ENCODE measurements around the gene OR2S2. TPM values are rescaled to one million over a fixed set of nuclear protein-coding genes. Genes with fewer than 3 reads are reported as not detected.

The OR2S2 gene
- total and polyA plus RNA-seq, 12 donors = not detected

DNA sequence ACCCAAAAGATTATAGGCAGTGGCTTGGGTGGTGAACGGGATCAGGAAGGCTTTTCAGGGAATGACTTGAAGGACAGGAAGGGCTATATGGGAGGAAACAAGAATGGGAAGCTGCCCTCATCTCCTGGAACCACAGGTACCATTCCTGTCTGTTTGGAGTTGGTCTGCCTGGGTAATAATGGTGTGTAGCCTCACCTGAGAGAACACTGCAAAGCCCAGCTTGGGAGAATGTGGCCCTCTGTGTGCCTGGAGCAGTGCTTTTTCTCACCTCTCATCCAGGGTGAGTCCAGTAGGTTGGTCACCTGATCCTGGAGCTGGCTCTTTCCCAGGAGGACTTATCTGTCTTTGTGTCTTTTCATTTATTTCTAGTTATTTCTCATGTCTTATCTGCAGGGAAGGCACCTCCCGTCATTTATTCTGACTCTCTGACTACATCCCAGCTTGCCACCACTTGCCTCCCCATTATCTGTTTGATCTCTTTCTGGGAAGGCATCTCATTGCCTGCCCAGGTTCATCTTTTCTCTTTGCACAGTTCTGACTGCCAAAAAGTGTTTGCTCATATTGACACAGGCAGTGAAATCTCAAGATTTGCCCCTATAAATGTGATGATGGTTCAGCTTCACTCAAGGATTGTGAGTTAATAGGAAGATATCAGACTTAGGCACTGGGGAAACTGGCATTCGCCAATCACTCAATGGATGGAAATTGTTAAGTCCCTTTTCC, 22.5 kb upstream of the OR2S2 start:
- WGBS, 2 donors = 77 to 80% methylated on average over 3 of the region's 3 CpGs
- peaks cover 0 to 6% (median 4%) of the 10 kb centered on the region in 11 donors for H3K9me3 ChIP-seq
- no peak overlapping the region for H3K27ac ChIP-seq
- ATAC-seq (no peak), DNase-seq (no peak)
- TF ChIP-seq, protein P1, sequence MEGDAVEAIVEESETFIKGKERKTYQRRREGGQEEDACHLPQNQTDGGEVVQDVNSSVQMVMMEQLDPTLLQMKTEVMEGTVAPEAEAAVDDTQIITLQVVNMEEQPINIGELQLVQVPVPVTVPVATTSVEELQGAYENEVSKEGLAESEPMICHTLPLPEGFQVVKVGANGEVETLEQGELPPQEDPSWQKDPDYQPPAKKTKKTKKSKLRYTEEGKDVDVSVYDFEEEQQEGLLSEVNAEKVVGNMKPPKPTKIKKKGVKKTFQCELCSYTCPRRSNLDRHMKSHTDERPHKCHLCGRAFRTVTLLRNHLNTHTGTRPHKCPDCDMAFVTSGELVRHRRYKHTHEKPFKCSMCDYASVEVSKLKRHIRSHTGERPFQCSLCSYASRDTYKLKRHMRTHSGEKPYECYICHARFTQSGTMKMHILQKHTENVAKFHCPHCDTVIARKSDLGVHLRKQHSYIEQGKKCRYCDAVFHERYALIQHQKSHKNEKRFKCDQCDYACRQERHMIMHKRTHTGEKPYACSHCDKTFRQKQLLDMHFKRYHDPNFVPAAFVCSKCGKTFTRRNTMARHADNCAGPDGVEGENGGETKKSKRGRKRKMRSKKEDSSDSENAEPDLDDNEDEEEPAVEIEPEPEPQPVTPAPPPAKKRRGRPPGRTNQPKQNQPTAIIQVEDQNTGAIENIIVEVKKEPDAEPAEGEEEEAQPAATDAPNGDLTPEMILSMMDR (IDR thresholded peaks at IDR 0.05) = no peak
- no peaks in the 10 kb centered on the region for H3K36me3 ChIP-seq
- peaks cover 0 to 34% (median 0%) of the 10 kb centered on the region in 7 donors for H3K27me3 ChIP-seq
- H3K4me1 ChIP-seq = no peaks in the 10 kb centered on the region
- H3K4me3 ChIP-seq = no peak overlapping the region
- intact Hi-C loops (cut with DNase I) = loop anchor here in 1 of 10 donors (10.0 kb wide), 1 partner anchor 64 kb away; no protein-coding TSS in a partner anchor

- TF ChIP-seq, protein P1 (IDR thresholded peaks at IDR 0.05) = no peak
- 88% methylated on average over 6 of the region's 6 CpGs for WGBS, 2 donors
- intact Hi-C loops (cut with DNase I) = no loop called here
- H3K27ac ChIP-seq = no peak overlapping the region
- no peak for DNase-seq
- no peaks in the 10 kb centered on the region for H3K36me3 ChIP-seq
- H3K4me1 ChIP-seq = no peaks in the 10 kb centered on the region
- ATAC-seq = no peak
- peaks cover 0 to 20% (median 14%) of the 10 kb centered on the region in 11 donors for H3K9me3 ChIP-seq
- peaks cover 0 to 43% (median 0%) of the 10 kb centered on the region in 7 donors for H3K27me3 ChIP-seq
- H3K4me3 ChIP-seq = no peak overlapping the region
Measured at GRCh38 chr9:35978792-35979191, 20.8 kb upstream of the OR2S2 start.

DNA sequence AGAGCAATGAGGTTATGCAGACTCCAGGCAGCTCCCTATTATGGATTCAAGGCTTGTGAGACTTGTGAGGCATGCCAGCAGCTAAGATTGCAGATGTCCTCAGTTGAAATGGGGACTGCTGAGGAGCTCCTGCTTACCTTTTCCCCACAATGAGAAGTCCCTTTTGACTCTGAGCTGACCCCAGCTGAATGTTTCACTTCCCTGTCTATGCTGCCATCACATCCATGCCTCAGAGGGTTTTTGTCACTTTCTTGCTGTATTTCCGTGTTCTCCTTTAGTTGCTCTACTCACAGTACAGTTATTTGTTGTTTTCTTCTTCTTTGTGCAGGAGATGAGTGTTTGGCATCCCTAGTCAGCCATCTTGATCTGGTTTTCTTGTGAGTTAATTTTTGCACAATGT, 18.8 kb upstream of the OR2S2 start:
- Histone ChIP-seq H3K27ac (no peak overlapping the region), H3K27me3 (peaks cover 0 to 60% (median 0%) of the 10 kb centered on the region in 7 donors), H3K36me3 (no peaks in the 10 kb centered on the region), H3K4me3 (no peak overlapping the region), H3K9me3 (peaks cover 0 to 21% (median 14%) of the 10 kb centered on the region in 11 donors), H3K4me1 (peaks cover 0 to 4% (median 0%) of the 10 kb centered on the region in 9 donors)
- 90 to 100% methylated on average over 1 of the region's 1 CpG for WGBS, 2 donors
- intact Hi-C loops (cut with DNase I) = no loop called here
- TF ChIP-seq, protein P1 (IDR thresholded peaks at IDR 0.05) = no peak
- no peak for ATAC-seq
- DNase-seq = no peak

- WGBS, 2 donors = 95 to 100% methylated on average over 1 of the region's 1 CpG
- no peak overlapping the region for H3K27ac ChIP-seq
- H3K36me3 ChIP-seq = no peaks in the 10 kb centered on the region
- no peak overlapping the region for H3K4me3 ChIP-seq
- DNase-seq = no peak
- H3K27me3 ChIP-seq = peaks cover 0 to 66% (median 7%) of the 10 kb centered on the region in 7 donors
- no peak for ATAC-seq
- H3K9me3 ChIP-seq = peaks cover 0 to 21% (median 14%) of the 10 kb centered on the region in 11 donors
- intact Hi-C loops (cut with DNase I) = no loop called here
- TF ChIP-seq, protein P1 (IDR thresholded peaks at IDR 0.05) = no peak
- peaks cover 0 to 4% (median 0%) of the 10 kb centered on the region in 9 donors for H3K4me1 ChIP-seq
Measured at GRCh38 chr9:35974800-35975199, 16.8 kb upstream of the OR2S2 start.

Measured in heart right ventricle (tissue), 16 donors.